Renal cortex interstitium (tissue), 15 donors: Measurements from ENCODE around the gene HYLS1. TPM values are rescaled to one million over a fixed set of nuclear protein-coding genes. Genes with fewer than 3 reads are reported as not detected.
"Not testable (repeated sequence)": the region's sequence is repeated elsewhere in the genome, so short reads cannot be mapped to it uniquely, and the experiment has no call there.

ENCODE experiments used
- DNase-seq, 11 donors: peaks; one replicate each; pipeline ENCODE4 v3.0.0-alpha.2; 2013; ENCODE audit warnings: low read depth in 9 of 11, low spot score in 4 of 11; ENCODE audit errors: extremely low read depth in 1 of 11
- long read RNA-seq, 16 experiments: transcript quantifications; one replicate each; lab custom pipeline, GENCODE V29; 2026
- polyA plus RNA-seq, 3 donors: library from polyadenylated mRNA; unstranded; fragments of 120-200 nt; gene quantifications; one replicate each; pipeline ENCODE4 v1.2.1, GENCODE V29; 2013; ENCODE audit not compliant: insufficient read length in 3 of 3

Gene HYLS1, protein sequence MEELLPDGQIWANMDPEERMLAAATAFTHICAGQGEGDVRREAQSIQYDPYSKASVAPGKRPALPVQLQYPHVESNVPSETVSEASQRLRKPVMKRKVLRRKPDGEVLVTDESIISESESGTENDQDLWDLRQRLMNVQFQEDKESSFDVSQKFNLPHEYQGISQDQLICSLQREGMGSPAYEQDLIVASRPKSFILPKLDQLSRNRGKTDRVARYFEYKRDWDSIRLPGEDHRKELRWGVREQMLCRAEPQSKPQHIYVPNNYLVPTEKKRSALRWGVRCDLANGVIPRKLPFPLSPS
- polyA plus RNA-seq, result 10 to 100 TPM; 10.8 to 12.6 (median 12.2) TPM
- long read RNA-seq, donor 1, partial matches to known transcripts, result 0 of 4 reads
- long read RNA-seq, donor 1, other reads (novel, unspliced or antisense), result 0 of 4 reads
- long read RNA-seq, donor 2, partial matches to known transcripts, result 0 of 4 reads
- long read RNA-seq, donor 2, other reads (novel, unspliced or antisense), result 0 of 4 reads
- long read RNA-seq, donor 3, partial matches to known transcripts, result 15 of 23 reads
- long read RNA-seq, donor 3, other reads (novel, unspliced or antisense), result 5 of 23 reads
- long read RNA-seq, donor 4, partial matches to known transcripts, result 8 of 12 reads
- long read RNA-seq, donor 4, other reads (novel, unspliced or antisense), result 0 of 12 reads
- long read RNA-seq, donor 5, result 0 reads
- long read RNA-seq, donor 6, partial matches to known transcripts, result 21 of 28 reads
- long read RNA-seq, donor 6, other reads (novel, unspliced or antisense), result 6 of 28 reads
- long read RNA-seq, donor 7, partial matches to known transcripts, result 14 of 30 reads
- long read RNA-seq, donor 7, other reads (novel, unspliced or antisense), result 15 of 30 reads
- long read RNA-seq, donor 8, transcript HYLS1-202 (3 exons, 2,061 nt), result major isoform, 6 of 11 reads
- long read RNA-seq, donor 8, partial matches to known transcripts, result 5 of 11 reads
- long read RNA-seq, donor 8, other reads (novel, unspliced or antisense), result 0 of 11 reads
- long read RNA-seq, donor 9, partial matches to known transcripts, result 6 of 10 reads
- long read RNA-seq, donor 9, other reads (novel, unspliced or antisense), result 0 of 10 reads
- long read RNA-seq, donor 10, transcript HYLS1-202 (3 exons, 2,061 nt), result major isoform, 7 of 13 reads
- long read RNA-seq, donor 10, partial matches to known transcripts, result 6 of 13 reads
- long read RNA-seq, donor 10, other reads (novel, unspliced or antisense), result 0 of 13 reads
- long read RNA-seq, donor 11, transcript HYLS1-202 (3 exons, 2,061 nt), result major isoform, 5 of 16 reads
- long read RNA-seq, donor 11, partial matches to known transcripts, result 5 of 16 reads
- long read RNA-seq, donor 11, other reads (novel, unspliced or antisense), result 6 of 16 reads
- long read RNA-seq, donor 12, partial matches to known transcripts, result 0 of 1 reads
- long read RNA-seq, donor 12, other reads (novel, unspliced or antisense), result 0 of 1 reads
- long read RNA-seq, donor 13, result 0 reads
- long read RNA-seq, donor 14, partial matches to known transcripts, result 7 of 10 reads
- long read RNA-seq, donor 14, other reads (novel, unspliced or antisense), result 0 of 10 reads
- long read RNA-seq, donor 15, result 0 reads
- long read RNA-seq, donor 16, transcript HYLS1-202 (3 exons, 2,061 nt), result major isoform, 7 of 41 reads
- long read RNA-seq, donor 16, partial matches to known transcripts, result 23 of 41 reads
- long read RNA-seq, donor 16, other reads (novel, unspliced or antisense), result 11 of 41 reads

DNA sequence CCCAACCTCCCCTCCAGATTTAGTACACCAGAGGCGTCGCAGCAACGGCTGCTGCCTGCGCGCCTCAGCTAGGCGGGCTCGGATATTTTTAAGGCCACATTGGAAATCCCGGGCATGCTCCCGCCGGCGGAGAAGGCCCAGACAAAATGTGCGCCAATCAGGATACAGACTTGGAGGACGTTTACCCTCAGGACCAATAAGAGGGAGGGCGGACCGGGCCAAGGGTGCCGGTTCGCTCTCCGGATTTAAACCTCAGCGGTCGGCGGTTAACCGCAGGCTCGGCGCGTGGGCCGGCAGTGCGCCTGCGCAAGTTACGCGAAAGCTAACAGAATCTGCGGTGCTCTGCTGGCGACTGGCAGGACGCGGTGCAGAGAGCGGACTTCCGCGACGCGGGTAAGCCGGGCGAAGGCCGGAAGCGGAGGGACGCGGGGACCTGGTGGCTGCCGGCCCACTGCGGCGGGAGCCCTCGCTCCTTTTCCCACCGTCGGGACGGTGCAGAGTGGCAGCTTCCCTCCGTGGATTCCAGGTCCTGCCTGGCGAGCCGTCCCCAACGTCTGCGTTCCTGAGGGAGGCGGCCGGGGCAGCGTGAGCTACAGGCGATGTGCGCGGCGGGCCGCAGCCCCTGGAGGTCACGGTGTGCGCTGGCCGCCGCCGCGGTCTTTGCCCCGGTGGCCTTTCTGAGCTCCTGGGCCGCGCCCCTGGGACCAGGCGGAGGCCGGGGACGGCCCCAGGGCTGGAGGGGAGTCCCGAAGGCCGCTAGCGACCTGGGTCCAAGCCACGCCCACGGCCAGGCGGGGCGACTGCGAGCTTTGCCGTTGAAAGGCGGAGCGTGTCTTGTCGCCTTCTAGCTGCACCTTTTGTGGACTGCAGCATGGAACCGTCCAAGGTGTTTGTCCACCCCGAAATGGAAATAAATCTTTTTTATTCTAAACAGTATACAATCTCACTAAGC lies at the start of gene HYLS1:
Gene HYLS1 (plus strand): TSS at position 296 of the 952 bp plus-strand sequence. CDS start 11,701 bp downstream, outside the sequence.
- DNase-seq, result peak; percentile 80 to 91 (median 89)

DNA sequence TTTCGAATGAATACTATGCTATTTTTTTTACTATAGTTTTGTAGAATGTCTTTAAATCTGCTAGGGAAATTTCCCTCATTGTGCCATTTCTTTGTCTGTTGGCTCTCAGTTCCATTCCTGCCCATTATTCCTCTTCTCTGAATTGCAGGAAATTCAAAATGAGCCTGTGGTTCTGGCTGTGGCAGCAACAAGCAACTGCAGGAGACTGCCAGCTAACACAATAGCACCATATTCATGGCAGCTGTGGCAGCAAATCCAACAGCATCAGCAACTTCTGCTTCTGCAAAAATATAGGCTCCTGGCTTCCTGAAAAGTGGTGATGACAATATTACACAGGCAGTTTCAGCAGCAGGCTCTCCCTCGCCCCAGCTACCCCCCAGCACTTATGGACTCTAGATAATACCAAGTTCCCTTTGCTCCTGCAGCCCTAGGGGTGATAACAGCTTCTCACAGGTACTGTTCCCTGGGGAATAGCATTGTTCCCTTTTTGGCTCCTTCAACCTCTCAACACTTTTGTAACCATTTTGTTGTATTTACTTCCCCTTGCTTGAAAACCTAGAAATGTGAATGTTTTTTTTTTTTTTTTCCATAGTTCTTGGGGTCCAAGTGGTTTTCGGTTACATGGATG lies 45.0 kb upstream of the HYLS1 start:
- DNase-seq, result no peak

DNA sequence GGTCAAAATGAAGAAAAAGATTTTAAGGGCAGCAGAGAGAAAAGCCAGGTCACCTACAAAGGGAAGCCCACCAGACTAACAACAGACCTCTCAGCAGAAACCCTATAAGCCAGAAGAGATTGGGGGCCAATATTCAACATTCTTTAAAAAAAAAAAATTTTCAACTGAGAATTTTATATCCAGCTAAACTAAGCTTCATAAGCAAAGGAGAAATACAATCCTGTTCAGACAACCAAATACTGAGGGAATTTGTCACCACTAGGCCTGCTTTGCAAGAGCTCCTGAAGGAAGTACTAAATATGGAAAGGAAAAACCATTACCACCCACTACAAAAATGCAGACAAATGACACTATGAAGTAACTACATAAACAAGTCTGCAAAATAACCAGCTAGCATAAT lies 41.3 kb upstream of the HYLS1 start:
- no peak for DNase-seq

DNA sequence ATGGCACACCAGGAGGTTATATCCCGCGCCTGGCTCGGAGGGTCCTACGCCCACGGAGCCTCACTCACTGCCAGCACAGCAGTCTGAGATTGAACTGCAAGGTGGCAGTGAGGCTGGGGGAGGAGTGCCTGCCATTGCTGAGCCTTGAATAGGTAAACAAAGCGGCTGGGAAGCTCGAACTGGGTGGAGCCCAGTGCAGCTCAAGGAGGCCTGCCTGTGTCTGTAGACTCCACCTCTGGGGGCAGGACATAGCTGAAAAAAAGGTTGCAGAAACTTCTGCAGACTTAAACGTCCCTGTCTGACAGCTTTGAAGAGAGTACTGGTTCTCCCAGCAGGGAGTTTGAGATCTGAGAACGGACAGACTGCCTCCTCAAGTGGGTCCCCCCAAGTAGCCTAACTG lies 29.8 kb upstream of the HYLS1 start:
- not testable (repeated sequence) for DNase-seq

DNA sequence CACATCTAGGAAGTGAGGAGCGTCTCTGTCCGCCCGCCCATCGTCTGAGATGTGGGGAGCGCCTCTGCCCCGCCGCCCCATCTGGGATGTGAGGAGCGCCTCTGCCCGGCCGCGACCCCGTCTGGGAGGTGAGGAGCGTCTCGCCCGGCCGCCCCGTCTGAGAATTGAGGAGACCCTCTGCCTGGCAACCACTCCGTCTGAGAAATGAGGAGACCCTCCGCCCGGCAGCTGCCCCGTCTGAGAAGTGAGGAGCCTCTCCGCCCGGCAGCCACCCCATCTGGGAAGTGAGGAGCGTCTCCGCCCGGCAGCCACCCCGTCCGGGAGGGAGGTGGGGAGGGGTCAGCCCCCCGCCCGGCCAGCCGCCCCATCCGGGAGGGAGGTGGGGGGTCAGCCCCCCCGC lies 24.7 kb upstream of the HYLS1 start:
- not testable (repeated sequence) for DNase-seq

DNA sequence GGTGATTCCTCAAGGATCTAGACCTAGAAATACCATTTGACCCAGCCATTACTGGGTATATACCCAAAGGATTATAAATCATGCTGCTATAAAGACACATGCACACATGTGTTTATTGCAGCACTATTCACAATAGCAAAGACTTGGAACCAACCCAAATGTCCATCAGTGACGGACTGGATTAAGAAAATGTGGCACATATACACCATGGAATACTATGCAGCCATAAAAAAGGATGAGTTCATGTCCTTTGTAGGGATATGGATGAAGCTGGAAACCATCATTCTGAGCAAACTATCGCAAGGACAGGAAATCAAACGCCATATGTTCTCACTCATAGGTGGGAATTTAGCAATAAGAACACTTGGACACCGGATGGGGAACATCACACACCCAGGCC lies 22.1 kb upstream of the HYLS1 start:
- not testable (repeated sequence) for DNase-seq

DNA sequence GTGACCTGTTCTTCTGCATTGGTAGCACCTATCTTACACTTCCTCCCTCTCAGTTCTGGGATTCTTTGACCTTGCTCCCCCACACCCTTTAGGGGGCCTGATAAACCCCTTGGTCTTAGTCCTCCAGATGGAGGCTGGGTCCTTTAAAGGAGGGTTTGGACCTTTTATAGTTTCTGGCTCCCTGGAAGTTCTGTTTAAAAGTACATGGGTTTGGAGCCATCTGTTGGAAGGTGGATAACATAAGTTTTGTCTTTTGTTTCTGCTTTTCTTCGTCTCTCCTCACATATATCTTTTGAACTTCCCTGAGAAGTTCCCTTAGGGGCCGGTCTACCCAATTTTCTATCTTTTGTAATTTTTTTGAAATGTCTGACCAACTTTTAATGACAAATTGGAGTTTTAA lies 17.9 kb upstream of the HYLS1 start:
- no peak for DNase-seq

DNA sequence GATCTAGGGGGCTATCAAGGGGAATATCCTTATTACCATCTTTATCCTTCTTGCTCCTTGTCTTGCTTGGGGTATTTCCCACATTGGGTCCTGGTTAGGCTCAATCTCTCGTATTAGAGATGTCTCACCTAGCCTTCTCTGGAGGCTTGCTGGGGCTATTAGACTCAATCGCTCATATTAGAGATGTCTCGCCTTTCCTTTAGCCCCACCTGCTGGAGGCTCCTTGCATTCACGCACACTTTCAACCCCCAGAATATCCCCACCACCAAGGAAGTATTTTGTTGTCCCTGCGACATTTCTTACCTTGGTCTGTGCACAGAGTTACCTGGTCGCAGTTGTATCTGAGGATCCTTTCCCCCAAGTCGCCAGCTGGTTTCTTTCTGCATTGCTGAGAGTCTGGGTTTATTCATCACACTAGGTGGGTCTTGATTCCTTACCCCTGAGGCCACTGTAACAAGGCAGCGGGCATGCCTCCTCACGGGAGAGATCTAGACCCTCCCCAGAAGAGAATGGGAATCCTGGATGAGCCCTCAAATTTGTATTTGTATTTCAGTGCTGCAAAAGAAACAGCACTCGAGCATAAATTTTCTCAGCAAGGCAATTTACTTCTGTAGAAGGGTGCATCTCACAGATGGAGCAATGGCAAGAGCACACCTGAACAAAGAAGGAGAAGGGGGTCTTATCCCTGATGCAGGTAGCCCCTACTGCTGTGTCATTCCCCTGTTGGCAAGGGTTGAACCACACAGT lies 15.9 kb upstream of the HYLS1 start:
- DNase-seq, result no peak

DNA sequence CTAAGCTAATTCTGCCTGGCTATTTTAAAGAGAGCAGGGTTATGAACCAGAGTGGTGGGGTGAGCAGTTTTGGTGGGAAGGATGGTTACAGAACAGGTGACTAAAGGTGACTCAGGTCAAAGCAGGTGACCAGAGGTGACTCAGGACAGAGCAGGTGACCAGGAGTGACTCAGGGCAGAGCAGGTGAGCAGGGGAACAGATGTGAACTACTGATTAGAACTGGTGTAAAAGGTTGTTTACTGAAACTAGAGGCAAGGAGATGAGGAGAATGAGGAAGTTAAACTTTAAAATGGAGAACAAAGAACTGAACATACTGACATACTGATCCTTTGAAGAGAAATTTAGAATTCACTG lies 15.4 kb upstream of the HYLS1 start:
- DNase-seq, result no peak

DNA sequence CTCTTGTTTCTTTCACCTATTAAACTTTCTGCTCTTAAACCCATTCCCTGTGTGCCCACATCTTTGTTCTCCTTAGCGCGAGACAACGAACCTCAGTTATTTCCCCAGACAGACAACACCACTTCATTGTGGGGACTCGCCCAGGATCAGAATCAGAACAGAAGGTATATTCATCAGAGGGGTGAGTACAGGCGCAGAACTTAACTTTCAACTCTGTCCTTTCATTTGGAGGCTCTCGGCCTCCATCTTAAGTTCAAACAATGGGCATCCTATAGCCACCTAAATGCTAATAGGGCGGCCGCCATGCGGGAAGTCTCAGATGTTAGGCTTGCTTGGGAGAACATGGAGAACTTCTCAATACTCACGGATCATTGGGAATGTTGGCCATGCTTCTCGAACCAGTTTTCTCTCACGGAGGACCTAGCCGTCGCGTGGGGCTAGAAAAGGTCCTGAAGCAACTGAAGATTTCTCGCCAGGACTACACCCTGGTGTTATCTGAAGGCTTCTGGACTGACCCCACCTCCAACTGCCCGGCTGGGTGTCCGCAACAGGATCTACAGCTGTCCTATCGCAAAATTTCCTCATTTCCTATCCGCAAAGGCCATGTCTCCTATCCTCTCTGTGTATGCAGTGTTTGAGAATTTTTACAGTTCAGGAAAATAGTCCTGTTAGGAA lies 13.4 kb upstream of the HYLS1 start:
- no peak for DNase-seq

DNA sequence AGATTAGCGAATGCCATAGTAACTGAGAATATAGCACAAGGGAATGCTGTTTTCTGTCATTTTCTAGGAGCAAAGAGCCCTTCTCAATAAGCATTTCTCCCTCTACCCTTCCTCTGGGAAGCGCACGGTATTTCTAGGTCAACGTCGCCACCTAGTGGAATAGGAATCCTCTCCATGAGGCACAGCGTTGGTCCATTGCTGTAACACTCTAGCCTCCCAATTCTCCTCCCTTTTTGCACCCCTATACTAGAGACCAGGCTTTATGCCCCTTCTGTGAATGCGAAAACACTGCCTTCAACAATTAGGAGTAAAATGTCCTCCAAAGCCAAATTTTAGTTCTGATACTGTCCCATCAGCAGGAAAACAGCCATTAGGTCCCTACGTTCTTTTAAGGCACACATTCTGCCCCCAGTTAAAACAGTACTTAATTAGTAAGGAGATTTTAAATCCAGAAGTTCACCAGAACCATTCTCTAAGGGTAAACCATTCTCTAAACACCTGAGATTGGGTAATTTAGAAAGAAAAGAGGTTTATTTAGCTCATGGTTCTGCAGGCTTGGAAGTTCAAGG lies 12.8 kb upstream of the HYLS1 start:
- peak; percentile 50 to 72 (median 56) for DNase-seq

DNA sequence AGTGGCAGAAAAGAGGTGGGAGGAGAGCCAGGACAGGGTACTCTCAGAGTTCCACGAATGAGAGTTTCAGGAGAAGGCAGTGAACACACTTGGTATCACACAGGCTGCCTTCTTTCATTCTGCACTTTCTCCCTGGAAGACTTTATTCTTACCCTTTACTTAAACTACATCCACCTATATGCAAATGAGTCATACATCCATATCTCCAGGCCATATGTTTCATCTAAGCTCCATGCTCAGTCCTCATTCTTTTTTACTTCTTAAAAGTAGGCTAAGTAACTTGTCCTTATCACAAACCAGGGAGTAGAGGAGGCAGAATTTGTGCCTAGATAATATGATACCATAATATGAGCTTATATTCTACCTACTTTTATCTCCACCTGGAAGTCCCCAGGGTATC lies 6.2 kb upstream of the HYLS1 start:
- no peak for DNase-seq

DNA sequence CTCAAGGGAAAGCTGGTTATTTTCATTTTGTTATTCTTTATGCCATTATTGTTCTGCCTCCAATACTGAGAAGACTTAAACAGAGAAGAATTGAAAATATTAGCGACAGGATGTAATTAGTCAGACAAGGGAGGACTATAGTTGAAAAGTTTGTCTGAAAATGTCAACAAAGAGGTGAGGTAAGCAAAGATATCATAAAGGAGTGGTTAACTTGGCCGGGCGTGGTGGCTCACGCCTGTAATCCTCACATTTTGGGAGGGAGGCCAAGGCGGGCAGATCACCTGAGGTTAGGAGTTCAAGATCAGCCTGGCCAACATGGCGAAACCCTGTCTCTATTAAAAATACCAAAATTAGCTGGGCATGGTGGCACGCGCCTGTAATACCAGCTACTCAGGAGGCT lies 4.1 kb upstream of the HYLS1 start:
- no peak for DNase-seq

DNA sequence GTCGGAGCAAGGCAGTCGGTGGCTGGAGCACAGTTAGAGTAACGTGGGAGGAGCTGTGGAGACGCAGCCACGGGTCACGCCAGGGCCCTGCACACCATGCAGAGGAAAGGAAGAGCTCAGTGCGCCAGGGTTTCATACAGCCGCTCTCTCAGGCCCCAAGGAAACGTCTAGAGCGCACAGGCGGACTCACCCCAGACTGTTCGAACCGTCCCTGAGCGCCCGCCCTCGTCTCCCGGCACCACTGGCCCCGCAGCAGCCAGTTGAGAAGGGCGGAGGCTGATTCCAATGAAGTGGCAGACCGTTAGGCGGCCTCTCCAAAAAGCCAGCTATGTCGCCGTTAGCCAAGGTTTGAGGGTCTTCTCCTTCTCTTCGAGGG lies 483 bp upstream of the HYLS1 start:
- peak in 4 of 11 donors; percentile 13 to 45 (median 19) for DNase-seq

DNA sequence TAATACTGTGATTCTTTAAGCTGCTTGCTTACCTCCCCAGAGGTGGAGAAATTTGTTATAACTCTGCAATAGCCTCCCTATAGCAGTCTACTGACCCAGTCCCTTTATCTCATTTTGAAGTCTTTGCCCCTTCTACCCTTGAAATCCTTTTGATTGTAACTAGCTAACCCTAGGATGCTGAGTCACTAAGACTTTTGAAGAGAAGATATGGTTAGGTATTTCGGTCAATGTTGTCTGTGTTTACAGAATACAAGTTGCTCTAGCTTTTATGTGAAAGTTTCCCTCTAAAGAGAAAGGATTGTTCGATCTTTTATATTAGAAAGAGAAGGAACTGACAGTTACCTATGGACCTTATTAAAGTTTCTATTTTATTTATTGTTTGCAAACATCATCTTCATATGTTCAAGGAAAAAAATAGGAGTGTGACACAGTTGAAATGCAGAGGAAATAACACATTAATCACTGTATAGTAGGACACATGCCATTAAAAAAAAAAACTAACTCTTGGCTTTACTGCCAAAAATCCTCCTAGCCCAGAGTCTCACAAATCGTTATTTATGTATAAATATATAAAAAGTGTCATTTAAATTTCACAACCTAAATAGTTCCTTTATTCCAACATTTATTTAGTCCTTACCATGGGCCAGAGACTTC lies 3.1 kb downstream of the HYLS1 start:
- no peak for DNase-seq
